HFFc6 (cell line): ENCODE results near the gene RGMA. TPM values are rescaled to one million over a fixed set of nuclear protein-coding genes. Genes with fewer than 3 reads are reported as not detected.

ENCODE experiments used
- DNase-seq: peaks from one replicate; pipeline ENCODE4 v3.0.0-alpha.2; 2018
- H3K27ac Mint-ChIP-seq: 2 replicates; pipeline ENCODE4 v1.8.0; 2020; ENCODE audit warnings: mild to moderate bottlenecking, mixed read lengths
- H3K27me3 Mint-ChIP-seq: 2 replicates; pipeline ENCODE4 v1.8.0; 2021; ENCODE audit warnings: mild to moderate bottlenecking, moderate library complexity, mixed read lengths; ENCODE audit not compliant: insufficient read depth
- H3K36me3 Mint-ChIP-seq: 2 replicates; pipeline ENCODE4 v1.8.0; 2021; ENCODE audit warnings: low read depth, mixed read lengths
- H3K4me1 Mint-ChIP-seq: 2 replicates; pipeline ENCODE4 v1.8.0; 2020; ENCODE audit warnings: low read depth, mixed read lengths
- H3K4me3 Mint-ChIP-seq: 2 replicates; pipeline ENCODE4 v1.8.0; 2020; ENCODE audit warnings: mild to moderate bottlenecking, moderate library complexity, mixed read lengths
- H3K9me3 Mint-ChIP-seq: 2 replicates; pipeline ENCODE4 v1.8.0; 2020; ENCODE audit warnings: mild to moderate bottlenecking, mixed read lengths
- CTCF ChIP-seq: fragments of 200-600 bp; sonication (generic); IDR thresholded peaks from 2 replicates; pipeline ENCODE4 v1.5.0; 2021; ENCODE audit warnings: antibody characterized with exemption, mild to moderate bottlenecking
- total RNA-seq, 6 experiments: library from RNA; stranded (reverse); fragmentation: NEBNext Ultra II Directional; extraction: Animal tissue kit (Norgen Biotek cat#: 25700); gene quantifications; 2 replicates in 1 of 6; 3 replicates in 5 of 6; pipeline ENCODE4 v1.2.3, GENCODE V29; 2021

Gene RGMA
- total RNA-seq, 6 experiments from 2014 or later: 0.07 to 0.32 (median 0.19) TPM; not detected in 1

DNA sequence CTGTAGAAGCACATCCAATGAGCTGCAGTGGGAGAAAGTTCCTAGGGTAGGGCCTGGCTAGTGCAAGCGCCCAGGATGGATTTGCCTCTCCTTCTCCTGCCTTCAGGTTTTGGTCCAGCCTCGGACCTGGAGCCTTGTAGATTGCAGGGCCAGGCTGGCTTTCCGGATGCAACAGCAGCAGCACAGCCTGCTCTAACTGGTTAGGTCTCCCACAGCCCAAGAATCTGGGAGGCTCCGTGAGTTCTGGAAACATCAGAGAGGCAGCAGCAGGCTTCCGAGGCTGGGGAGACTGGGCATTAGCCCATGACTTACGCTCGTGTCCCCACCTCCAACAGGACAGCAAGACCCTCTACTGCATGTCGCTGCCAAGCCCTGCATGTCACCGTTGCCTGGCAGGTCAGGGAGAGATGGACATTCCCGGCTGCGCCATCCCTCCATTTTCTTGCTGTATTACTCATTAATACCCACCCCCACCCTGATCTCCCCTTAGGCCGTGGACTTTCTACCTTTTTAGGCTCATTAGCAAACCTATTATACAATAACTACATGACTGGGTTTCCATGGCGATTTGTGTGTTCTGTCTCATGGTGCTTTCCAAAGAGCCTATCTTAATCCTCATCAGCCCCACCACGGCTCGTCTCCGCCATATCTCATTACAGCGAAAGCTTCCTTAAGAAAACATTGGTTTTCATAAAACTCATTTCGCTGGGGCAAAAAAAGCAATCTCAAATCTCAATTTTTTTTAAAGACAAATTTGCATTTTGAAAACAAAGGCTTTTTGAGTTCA is 40.9 kb upstream of the RGMA start:
- no peak for DNase-seq
- no peaks in the 10 kb centered on the region for H3K27me3 Mint-ChIP-seq
- no peak for TF ChIP-seq CTCF
- no peak overlapping the region for H3K4me3 Mint-ChIP-seq
- H3K4me1 Mint-ChIP-seq: no peaks in the 10 kb centered on the region
- no peaks in the 10 kb centered on the region for H3K36me3 Mint-ChIP-seq
- no peak overlapping the region for H3K27ac Mint-ChIP-seq
- H3K9me3 Mint-ChIP-seq: peaks cover 58% of the 10 kb centered on the region

GRCh38 chr15:93127286-93127685 is 38.3 kb upstream of the RGMA start:
- H3K27me3 Mint-ChIP-seq: no peaks in the 10 kb centered on the region
- H3K9me3 Mint-ChIP-seq: peaks cover 57% of the 10 kb centered on the region
- DNase-seq: no peak
- H3K36me3 Mint-ChIP-seq: no peaks in the 10 kb centered on the region
- no peak overlapping the region for H3K27ac Mint-ChIP-seq
- no peak for TF ChIP-seq CTCF
- H3K4me1 Mint-ChIP-seq: no peaks in the 10 kb centered on the region
- H3K4me3 Mint-ChIP-seq: no peak overlapping the region

DNA sequence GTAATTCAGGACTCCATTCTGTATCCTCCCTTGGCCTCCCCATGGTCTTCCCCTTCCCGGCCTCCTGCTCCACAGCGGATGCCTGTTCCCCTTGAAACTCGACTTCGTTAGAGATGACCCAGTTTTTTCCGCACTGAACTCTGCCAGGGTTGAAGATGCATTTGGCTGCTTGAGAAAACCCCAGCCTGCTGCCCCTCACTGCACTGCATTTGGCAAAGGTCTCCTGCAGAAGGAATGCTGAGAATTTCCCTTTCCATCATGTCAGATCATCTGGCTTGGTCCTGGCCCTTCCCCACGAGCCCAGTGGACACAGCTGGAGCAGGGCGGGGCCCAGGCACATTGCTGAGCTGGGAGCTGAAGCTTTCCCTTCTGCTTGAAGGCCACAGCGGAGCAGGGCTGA is 37.6 kb upstream of the RGMA start:
- Mint-ChIP-seq H3K4me1 (no peaks in the 10 kb centered on the region), H3K27me3 (no peaks in the 10 kb centered on the region), H3K9me3 (peaks cover 53% of the 10 kb centered on the region), H3K36me3 (no peaks in the 10 kb centered on the region), H3K27ac (no peak overlapping the region), H3K4me3 (no peak overlapping the region)
- no peak for TF ChIP-seq CTCF
- no peak for DNase-seq

DNA sequence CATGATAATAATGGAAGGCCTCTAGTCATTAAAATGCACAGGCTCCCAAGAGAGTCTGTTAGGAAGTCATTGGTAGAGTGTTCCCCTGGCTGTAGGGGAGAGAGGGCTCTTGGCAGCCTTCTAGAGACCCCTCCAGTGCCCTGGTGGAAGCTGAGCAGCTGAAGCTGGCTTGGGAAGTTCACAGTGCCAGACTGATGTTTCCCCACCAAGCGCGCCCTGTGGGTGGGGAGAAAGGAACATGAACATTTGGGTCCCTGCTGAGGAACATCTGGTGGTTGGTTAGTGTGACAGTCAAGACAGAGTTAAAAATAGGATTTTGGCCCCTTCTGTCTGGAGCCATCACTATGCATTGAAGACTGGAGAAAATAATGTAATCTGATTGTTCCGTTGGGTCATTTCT is 37.1 kb upstream of the RGMA start:
- H3K9me3 Mint-ChIP-seq: peaks cover 53% of the 10 kb centered on the region
- no peak for TF ChIP-seq CTCF
- no peaks in the 10 kb centered on the region for H3K27me3 Mint-ChIP-seq
- no peak for DNase-seq
- H3K36me3 Mint-ChIP-seq: no peaks in the 10 kb centered on the region
- H3K4me3 Mint-ChIP-seq: no peak overlapping the region
- H3K4me1 Mint-ChIP-seq: no peaks in the 10 kb centered on the region
- H3K27ac Mint-ChIP-seq: no peak overlapping the region

DNA sequence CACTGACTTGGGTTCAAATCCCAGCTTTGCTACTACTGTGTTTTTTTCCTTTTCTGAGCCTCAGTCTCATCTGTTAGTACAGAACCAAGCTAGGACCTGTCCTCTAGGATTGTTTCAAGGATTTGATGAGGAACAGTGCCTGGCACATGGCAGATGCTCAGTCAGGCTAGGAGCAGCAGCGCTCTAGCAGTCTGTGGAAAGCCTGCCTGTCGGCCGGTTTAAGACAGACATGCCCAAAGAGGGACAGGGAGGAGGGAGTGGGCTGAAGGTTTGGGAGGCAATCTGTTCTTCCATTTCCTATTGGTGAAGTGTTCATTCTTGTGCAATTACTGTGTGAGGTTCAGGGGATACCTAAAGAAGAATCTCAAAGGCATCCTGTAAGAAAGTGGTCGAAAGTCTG is 35.1 kb upstream of the RGMA start:
- no peak for TF ChIP-seq CTCF
- H3K36me3 Mint-ChIP-seq: no peaks in the 10 kb centered on the region
- DNase-seq: no peak
- H3K4me1 Mint-ChIP-seq: no peaks in the 10 kb centered on the region
- no peak overlapping the region for H3K27ac Mint-ChIP-seq
- H3K9me3 Mint-ChIP-seq: peaks cover 44% of the 10 kb centered on the region
- no peaks in the 10 kb centered on the region for H3K27me3 Mint-ChIP-seq
- no peak overlapping the region for H3K4me3 Mint-ChIP-seq
